Mesenchymal stem cell (in vitro differentiated cells and primary cell): Measurements from ENCODE around the gene ILKAP.

ENCODE experiments used
- DNase-seq: peaks from one replicate; pipeline ENCODE4 v3.0.0-alpha.2; 2013
- H2AFZ ChIP-seq: one replicate; pipeline ENCODE4 v1.6.1; 2013; ENCODE audit warnings: low read depth, mild to moderate bottlenecking, control low read depth, inconsistent platforms, low read length, moderate library complexity
- H2AK5ac ChIP-seq: 2 replicates; pipeline ENCODE4 v1.6.1; 2013; ENCODE audit warnings: low read length, moderate library complexity, mild to moderate bottlenecking, inconsistent platforms; ENCODE audit not compliant: severe bottlenecking
- H2BK120ac ChIP-seq: one replicate; pipeline ENCODE4 v1.6.1; 2013; ENCODE audit warnings: low read depth, mild to moderate bottlenecking, inconsistent platforms, low read length, moderate library complexity
- H2BK12ac ChIP-seq, 2 experiments: one replicate each; pipeline ENCODE4 v1.6.1; 2013; ENCODE audit warnings: inconsistent platforms in 2 of 2, low read length in 2 of 2, mild to moderate bottlenecking in 2 of 2, moderate library complexity in 2 of 2, control low read depth in 1 of 2
- H2BK15ac ChIP-seq: one replicate; pipeline ENCODE4 v1.6.1; 2013; ENCODE audit warnings: mild to moderate bottlenecking, low read depth, inconsistent platforms; ENCODE audit not compliant: poor library complexity, severe bottlenecking
- H2BK5ac ChIP-seq: 2 replicates; pipeline ENCODE4 v1.6.1; 2013; ENCODE audit warnings: low read depth, mild to moderate bottlenecking, low read length, control low read depth, inconsistent platforms; ENCODE audit not compliant: poor library complexity, severe bottlenecking
- H3K14ac ChIP-seq, 2 experiments: one replicate each; pipeline ENCODE4 v1.6.1; 2013; ENCODE audit warnings: inconsistent platforms in 2 of 2, low read length in 2 of 2, control low read depth in 1 of 2, mild to moderate bottlenecking in 1 of 2, moderate library complexity in 1 of 2
- H3K18ac ChIP-seq, 2 experiments: one replicate each; pipeline ENCODE4 v1.6.1; 2013; ENCODE audit warnings: inconsistent platforms in 2 of 2, low read length in 2 of 2, control low read depth in 1 of 2, low read depth in 1 of 2, mild to moderate bottlenecking in 1 of 2
- H3K23ac ChIP-seq, 2 experiments: one replicate each; pipeline ENCODE4 v1.6.1; 2013; ENCODE audit warnings: inconsistent platforms in 2 of 2, low read length in 2 of 2, mild to moderate bottlenecking in 2 of 2, moderate library complexity in 2 of 2, control low read depth in 1 of 2
- H3K27ac ChIP-seq: 2 replicates; pipeline ENCODE4 v1.5.1; 2013; ENCODE audit warnings: mild to moderate bottlenecking, moderate library complexity, low read length, control low read depth, inconsistent platforms; ENCODE audit not compliant: poor library complexity, severe bottlenecking
- H3K27me3 ChIP-seq, 2 experiments: 2 replicates each; pipeline versions ENCODE4 v1.6.1 to v1.7.0; 2013; ENCODE audit warnings: low read length in 2 of 2, mild to moderate bottlenecking in 2 of 2, moderate library complexity in 2 of 2, control low read depth in 1 of 2, inconsistent platforms in 1 of 2; ENCODE audit not compliant: control insufficient read depth in 1 of 2, insufficient read depth in 1 of 2
- H3K36me3 ChIP-seq, 2 experiments: 2 replicates each; pipeline versions ENCODE4 v1.6.1 to v1.7.0; 2013; ENCODE audit warnings: low read length in 2 of 2, control low read depth in 1 of 2, inconsistent platforms in 1 of 2, low read depth in 1 of 2, mild to moderate bottlenecking in 1 of 2; ENCODE audit not compliant: insufficient read depth in 2 of 2, control insufficient read depth in 1 of 2
- H3K4ac ChIP-seq, 2 experiments: one replicate each; pipeline ENCODE4 v1.6.1; 2013; ENCODE audit warnings: inconsistent platforms in 2 of 2, low read length in 2 of 2, mild to moderate bottlenecking in 2 of 2, moderate library complexity in 2 of 2, control low read depth in 1 of 2, low read depth in 1 of 2
- H3K4me1 ChIP-seq: 2 replicates; pipeline ENCODE4 v1.6.1; 2013; ENCODE audit warnings: low read depth, low read length, control low read depth; ENCODE audit not compliant: control insufficient read depth, insufficient read depth
- H3K4me2 ChIP-seq: 2 replicates; pipeline ENCODE4 v1.6.1; 2013; ENCODE audit warnings: low read length, mild to moderate bottlenecking, inconsistent platforms; ENCODE audit not compliant: poor library complexity, severe bottlenecking
- H3K4me3 ChIP-seq, 2 experiments: 2 replicates each; pipeline versions ENCODE4 v1.5.1 to v1.7.0; 2013; ENCODE audit warnings: low read length in 2 of 2, mild to moderate bottlenecking in 2 of 2, control low read depth in 1 of 2, low read depth in 1 of 2; ENCODE audit not compliant: insufficient read depth in 1 of 2
- H3K79me1 ChIP-seq: replicated peaks from 2 replicates; pipeline ENCODE4 v1.6.1; 2013; ENCODE audit warnings: mild to moderate bottlenecking, control low read depth, low read length, inconsistent platforms; ENCODE audit not compliant: poor library complexity, severe bottlenecking
- H3K9ac ChIP-seq: 2 replicates; pipeline ENCODE4 v1.7.0; 2013; ENCODE audit warnings: mild to moderate bottlenecking, low read length, moderate library complexity
- H3K9me3 ChIP-seq: 2 replicates; pipeline ENCODE4 v1.7.0; 2013; ENCODE audit warnings: mild to moderate bottlenecking, low read length; ENCODE audit not compliant: control insufficient read depth
- H4K8ac ChIP-seq: one replicate; pipeline ENCODE4 v1.6.1; 2013; ENCODE audit warnings: inconsistent platforms, mild to moderate bottlenecking, low read length, moderate library complexity
- H4K91ac ChIP-seq: one replicate; pipeline ENCODE4 v1.6.1; 2013; ENCODE audit warnings: mild to moderate bottlenecking, low read length, inconsistent platforms
- WGBS: methylation state at CpG from one replicate; pipeline ENCODE4 v1.1.7; 2013; ENCODE audit warnings: mixed read lengths; 5-methylcytosine and 5-hydroxymethylcytosine counted together

Gene ILKAP

DNA sequence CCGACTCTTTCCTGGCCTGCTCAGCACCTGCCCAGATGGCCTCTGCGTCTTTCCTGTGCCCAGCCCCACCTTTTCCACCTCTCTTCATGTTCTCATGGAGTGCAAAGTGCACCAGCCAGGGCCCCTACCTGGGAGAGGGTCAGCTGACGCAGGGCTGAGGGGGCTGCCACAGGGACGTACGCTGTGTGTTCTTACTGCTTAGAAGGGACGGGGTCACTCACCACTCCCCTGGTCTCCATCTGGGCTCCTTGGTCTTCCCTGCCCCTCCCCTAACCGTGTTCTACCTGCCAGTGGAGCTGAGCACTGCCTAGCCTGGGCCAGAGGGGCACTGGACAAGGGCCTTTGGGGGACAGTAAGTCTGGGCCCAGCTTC lies 36.2 kb downstream of the ILKAP start:
- Histone ChIP-seq H2BK12ac (no peak overlapping the region), H3K14ac (no peak overlapping the region), H2AFZ (no peak overlapping the region), H3K4me2 (no peak overlapping the region), H3K79me1 (peaks cover 4% of the 10 kb centered on the region), H2AK5ac (no peak overlapping the region), H3K9ac (no peak overlapping the region), H3K4me3 (no peak overlapping the region), H3K23ac (no peak overlapping the region), H3K4me1 (peaks cover 62% of the 10 kb centered on the region), H4K8ac (no peak overlapping the region), H2BK5ac (no peak overlapping the region), H3K27me3 (peaks cover 0 to 8% of the 10 kb centered on the region in 2 experiments), H3K36me3 (peaks cover 35 to 45% of the 10 kb centered on the region in 2 experiments), H2BK120ac (no peak overlapping the region), H3K27ac (no peak overlapping the region), H3K4ac (no peak overlapping the region), H4K91ac (no peak overlapping the region), H3K9me3 (no peaks in the 10 kb centered on the region), H3K18ac (no peak overlapping the region), H2BK15ac (no peak overlapping the region)
- DNase-seq, result no peak
- WGBS, result 98% methylated on average over 7 of the region's 7 CpGs

DNA sequence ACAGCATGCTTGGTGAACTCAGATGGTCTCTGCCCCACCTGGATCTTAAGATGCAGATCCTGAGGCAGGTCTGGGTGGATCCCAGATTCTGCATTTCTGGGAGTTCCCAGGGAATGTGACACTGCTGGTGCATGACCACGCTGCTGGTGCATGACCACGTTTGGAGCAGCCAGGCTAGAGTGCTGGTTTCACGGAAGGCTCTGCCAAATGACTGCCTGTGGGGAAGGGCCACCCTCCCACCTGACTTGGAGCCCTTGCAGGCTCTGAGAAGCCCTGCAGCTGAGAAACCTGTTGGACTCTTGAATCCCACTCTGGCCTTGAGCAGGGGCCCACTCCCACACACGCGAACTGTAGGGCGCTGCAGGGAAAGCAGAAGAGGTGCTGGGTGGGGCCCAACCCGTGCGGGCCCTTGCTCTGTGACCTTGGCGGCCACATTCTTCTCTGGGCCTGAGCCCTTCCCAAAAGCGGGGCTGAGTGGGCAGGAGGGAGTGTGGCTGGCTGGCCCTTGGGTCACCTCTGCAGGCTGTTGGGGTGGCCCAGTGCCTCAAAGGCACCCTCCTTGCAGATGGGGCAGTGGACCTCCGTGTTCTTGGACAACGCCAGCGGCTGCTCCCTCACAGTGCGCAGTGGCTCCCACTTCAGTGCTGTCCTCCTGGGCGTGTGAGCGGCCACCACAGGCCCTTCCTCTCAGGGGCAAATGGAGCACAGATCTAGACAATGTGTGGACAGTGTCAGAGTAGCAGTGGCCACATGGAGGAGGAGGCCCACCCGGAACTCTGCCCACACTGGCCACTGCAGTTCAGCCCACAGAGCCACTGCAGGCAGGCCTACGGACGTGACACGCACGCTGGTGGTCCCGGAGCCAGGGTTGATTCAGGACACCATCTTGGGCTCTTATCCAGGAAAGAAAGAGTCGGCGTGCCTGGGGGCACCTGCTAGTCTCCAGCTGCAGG lies 36.8 kb downstream of the ILKAP start:
- Histone ChIP-seq H3K4ac (no peak overlapping the region), H3K27me3 (peaks cover 0 to 11% of the 10 kb centered on the region in 2 experiments), H3K4me3 (no peak overlapping the region), H2BK120ac (no peak overlapping the region), H3K79me1 (peaks cover 3% of the 10 kb centered on the region), H3K9me3 (no peaks in the 10 kb centered on the region), H3K4me1 (peaks cover 61% of the 10 kb centered on the region), H2AFZ (no peak overlapping the region), H3K14ac (no peak overlapping the region), H2BK15ac (no peak overlapping the region), H4K8ac (no peak overlapping the region), H3K18ac (no peak overlapping the region), H2BK5ac (no peak overlapping the region), H3K23ac (no peak overlapping the region), H3K4me2 (no peak overlapping the region), H3K9ac (no peak overlapping the region), H2BK12ac (no peak overlapping the region), H3K27ac (no peak overlapping the region), H4K91ac (peak overlapping the region; percentile 37), H3K36me3 (peaks cover 28 to 39% of the 10 kb centered on the region in 2 experiments), H2AK5ac (no peak overlapping the region)
- no peak for DNase-seq
- WGBS, result 92% methylated on average over 24 of the region's 24 CpGs

DNA sequence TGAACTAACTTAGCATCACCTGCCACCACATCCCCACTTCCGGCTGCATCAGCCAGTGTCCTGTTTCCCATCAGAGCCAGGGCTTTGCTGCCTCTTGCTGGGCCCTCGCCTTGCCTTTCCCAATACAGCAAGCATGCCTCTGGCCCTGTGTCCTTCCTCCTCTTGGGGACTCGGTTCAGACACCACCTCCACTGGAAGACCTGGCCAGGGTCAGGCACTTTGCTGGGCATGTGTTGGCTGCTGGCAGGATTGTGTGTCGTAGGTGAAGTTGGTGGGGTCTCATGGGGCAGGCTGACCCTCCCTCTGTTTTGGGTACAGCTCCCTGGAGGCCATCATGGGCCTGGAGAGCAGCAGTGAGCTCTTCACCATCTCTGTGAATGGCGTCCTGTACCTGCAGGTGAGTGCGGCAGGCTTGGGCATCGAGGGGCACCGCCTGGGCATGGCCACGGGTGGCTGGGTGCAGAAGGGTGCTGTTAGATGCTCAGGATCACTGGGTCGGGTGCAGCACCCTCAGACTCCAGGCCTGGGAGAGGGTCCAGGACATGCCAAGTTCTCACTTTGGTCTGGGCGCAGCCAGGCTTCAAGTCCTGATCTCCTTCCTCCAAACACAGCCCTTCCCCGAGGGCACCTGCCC lies 38.1 kb downstream of the ILKAP start:
- Histone ChIP-seq H3K27ac (no peak overlapping the region), H3K23ac (no peak overlapping the region), H3K4me1 (peaks cover 60% of the 10 kb centered on the region), H3K27me3 (peaks cover 0 to 11% of the 10 kb centered on the region in 2 experiments), H3K4me3 (no peak overlapping the region), H3K4me2 (no peak overlapping the region), H3K9ac (no peak overlapping the region), H2BK12ac (no peak overlapping the region), H3K9me3 (no peaks in the 10 kb centered on the region), H3K4ac (no peak overlapping the region), H3K79me1 (peaks cover 3% of the 10 kb centered on the region), H4K91ac (no peak overlapping the region), H2BK120ac (no peak overlapping the region), H4K8ac (no peak overlapping the region), H3K36me3 (peaks cover 20 to 32% of the 10 kb centered on the region in 2 experiments), H3K18ac (no peak overlapping the region), H2AK5ac (no peak overlapping the region), H2AFZ (no peak overlapping the region), H2BK15ac (no peak overlapping the region), H3K14ac (no peak overlapping the region), H2BK5ac (no peak overlapping the region)
- 92% methylated on average over 12 of the region's 12 CpGs for WGBS
- DNase-seq, result no peak

DNA sequence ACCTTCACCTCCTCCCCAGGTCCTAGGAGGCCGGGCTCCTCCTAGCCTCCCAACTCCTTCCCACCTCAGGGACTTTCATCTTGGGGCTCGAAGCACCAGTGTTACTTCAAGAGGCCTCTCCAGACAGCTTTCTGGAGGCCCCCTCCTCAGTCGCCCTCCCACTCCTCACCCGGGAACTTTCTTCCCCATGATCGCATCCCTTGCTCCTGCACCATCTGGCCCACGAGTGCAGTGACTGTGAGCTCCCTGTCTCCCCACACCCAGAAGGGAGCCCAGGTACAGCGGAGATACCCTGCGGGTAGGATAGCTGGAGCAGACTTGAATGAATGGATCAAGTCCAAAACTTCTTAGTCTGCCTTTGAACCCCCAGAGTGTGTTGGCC lies 38.6 kb downstream of the ILKAP start:
- no peak overlapping the region for H4K8ac ChIP-seq
- no peaks in the 10 kb centered on the region for H3K9me3 ChIP-seq
- H2BK5ac ChIP-seq, result no peak overlapping the region
- H4K91ac ChIP-seq, result no peak overlapping the region
- H2BK15ac ChIP-seq, result peak overlapping the region; percentile 32
- H3K23ac ChIP-seq, result no peak overlapping the region
- H3K27ac ChIP-seq, result no peak overlapping the region
- no peak for DNase-seq
- no peak overlapping the region for H2BK120ac ChIP-seq
- peaks cover 59% of the 10 kb centered on the region for H3K4me1 ChIP-seq
- peaks cover 3% of the 10 kb centered on the region for H3K79me1 ChIP-seq
- H3K36me3 ChIP-seq, result peaks cover 18 to 31% of the 10 kb centered on the region in 2 experiments
- 93% methylated on average over 8 of the region's 8 CpGs for WGBS
- H3K4me3 ChIP-seq, result no peak overlapping the region
- no peak overlapping the region for H2AFZ ChIP-seq
- no peak overlapping the region for H3K14ac ChIP-seq
- peak overlapping the region; percentile 42 for H2AK5ac ChIP-seq
- H3K18ac ChIP-seq, result no peak overlapping the region
- no peak overlapping the region for H3K4me2 ChIP-seq
- no peak overlapping the region for H2BK12ac ChIP-seq
- H3K9ac ChIP-seq, result no peak overlapping the region
- H3K4ac ChIP-seq, result no peak overlapping the region
- H3K27me3 ChIP-seq, result peaks cover 0 to 11% of the 10 kb centered on the region in 2 experiments
